ENCODE results near the gene TRIP10.

- TF ChIP-seq BHLHE40 (IDR thresholded peaks at IDR 0.05; ENCODE audit: borderline replicate concordance) (no peak), TARDBP (IDR thresholded peaks at IDR 0.05) (no peak)
Observed at GRCh38 chr19:6719992-6720368, 19.5 kb upstream of the TRIP10 start.
